Sigmoid colon (tissue), 7 donors: Measurements from ENCODE around the gene CACNA1C. TPM values are rescaled to one million over a fixed set of nuclear protein-coding genes. Genes with fewer than 3 reads are reported as not detected.

Experiments
- DNase-seq: peaks from one replicate; pipeline ENCODE4 v3.0.0-alpha.2; 2019
- H3K27ac ChIP-seq, 4 donors: fragments of 200-600 bp; sonication (generic); one replicate each; pipeline ENCODE4 v1.5.1; 2016 to 2019; ENCODE audit warnings: mild to moderate bottlenecking in 1 of 4
- H3K27me3 ChIP-seq, 3 donors: fragments of 200-600 bp; sonication (generic); one replicate each; pipeline ENCODE4 v1.5.1; 2019; ENCODE audit warnings: mild to moderate bottlenecking in 1 of 3
- H3K36me3 ChIP-seq, 4 donors: fragments of 200-600 bp; sonication (generic); one replicate each; pipeline ENCODE4 v1.5.1; 2016 to 2019
- H3K4me1 ChIP-seq, 4 donors: fragments of 200-600 bp; sonication (generic); one replicate each; pipeline ENCODE4 v1.5.1; 2017 to 2019
- H3K4me3 ChIP-seq, 4 donors: fragments of 200-600 bp; sonication (generic); one replicate each; pipeline ENCODE4 v1.5.1; 2017 to 2019; ENCODE audit warnings: mild to moderate bottlenecking in 2 of 4, moderate library complexity in 1 of 4
- H3K9me3 ChIP-seq, 4 donors: fragments of 200-600 bp in 3 of 4; sonication (generic) in 3 of 4; one replicate each; pipeline versions ENCODE4 v1.5.1 to v1.6.1; 2013 to 2019
- EP300 ChIP-seq, 4 donors: sonication (generic); formaldehyde crosslinking; IDR thresholded peaks; one replicate each; pipeline ENCODE4 v1.6.1; 2017; ENCODE audit warnings: antibody characterized with exemption in 4 of 4
- POLR2A ChIP-seq, 2 donors: fragments of 450-650 bp; IDR thresholded peaks; one replicate each; pipeline ENCODE4 v1.6.1; 2016; ENCODE audit warnings: antibody characterized with exemption in 2 of 2, mild to moderate bottlenecking in 2 of 2, moderate library complexity in 2 of 2
- POLR2AphosphoS5 ChIP-seq, 4 donors: sonication (generic); formaldehyde crosslinking; IDR thresholded peaks; one replicate each; pipeline ENCODE4 v1.6.1; 2017; ENCODE audit warnings: antibody characterized with exemption in 4 of 4
- WGBS, 2 donors: extraction: QIAGEN DNeasy Blood & Tissue Kit; methylation state at CpG; one replicate each; pipeline ENCODE4 v1.1.7; 2013; 5-methylcytosine and 5-hydroxymethylcytosine counted together
- intact Hi-C: fragments of 100-400 bp; cut with DNase I; formaldehyde crosslinking; loops from one replicate; pipeline ENCODE4 v1.15.1; 2023
- polyA plus RNA-seq, 3 donors: library from polyadenylated mRNA; stranded (reverse); fragments of 200-250 nt; gene quantifications; one replicate each; pipeline ENCODE4 v1.2.3, GENCODE V29; 2013
- total RNA-seq, 4 donors: library from RNA; depleted of rRNA; stranded (reverse); fragments of >200 nt; gene quantifications; one replicate each; pipeline ENCODE4 v1.1.0, GENCODE V29; 2016
- TF ChIP-seq, protein P1 (sequence below), 4 experiments: fragments of 450-650 bp in 3 of 4; fragments of 200-600 bp in 1 of 4; IDR thresholded peaks; one replicate each; pipeline ENCODE4 v1.5.1; 2016 to 2019; ENCODE audit warnings: antibody characterized with exemption in 4 of 4, mild to moderate bottlenecking in 3 of 4, moderate library complexity in 2 of 4
- donor health status: healthy with polysubstance abuse.
- donor health status: Bipolar disorder and iron deficiency.
- donor health status: healthy.

The CACNA1C gene
- total and polyA plus RNA-seq, 7 donors, result 0.46 to 213 (median 62.0) TPM

DNA sequence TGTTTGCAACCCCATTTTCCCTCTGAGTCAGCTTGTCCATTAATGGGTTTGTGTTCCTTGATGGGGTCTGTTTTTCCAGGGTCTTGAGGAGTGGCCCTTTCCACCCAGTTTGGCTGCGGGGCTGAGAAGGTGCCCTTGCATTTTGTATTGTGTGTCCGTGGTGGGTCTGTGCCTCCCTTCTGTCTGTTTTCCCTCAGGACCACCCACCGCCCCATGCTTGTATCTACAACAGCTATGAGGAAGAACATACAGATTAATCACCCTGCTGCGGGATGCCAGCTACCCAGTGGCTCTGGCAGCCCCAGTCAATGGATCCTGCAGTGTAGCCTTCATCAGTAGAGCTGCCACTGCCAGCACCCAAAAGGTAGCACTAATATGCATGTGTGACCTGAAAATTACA lies 235.7 kb downstream of the CACNA1C start:
- 93 to 94% methylated on average over 4 of the region's 4 CpGs for WGBS, 2 donors
- peak overlapping the region in 3 of 4 donors; percentile 77 to 89 (median 87) for H3K27ac ChIP-seq
- DNase-seq, result no peak
- H3K27me3 ChIP-seq, result no peaks in the 10 kb centered on the region
- H3K36me3 ChIP-seq, result no peaks in the 10 kb centered on the region
- intact Hi-C loops, result loop anchor here (5.0 kb wide), 2 partner anchors 231 to 491 kb away; no protein-coding TSS in a partner anchor
- TF ChIP-seq, protein P1, sequence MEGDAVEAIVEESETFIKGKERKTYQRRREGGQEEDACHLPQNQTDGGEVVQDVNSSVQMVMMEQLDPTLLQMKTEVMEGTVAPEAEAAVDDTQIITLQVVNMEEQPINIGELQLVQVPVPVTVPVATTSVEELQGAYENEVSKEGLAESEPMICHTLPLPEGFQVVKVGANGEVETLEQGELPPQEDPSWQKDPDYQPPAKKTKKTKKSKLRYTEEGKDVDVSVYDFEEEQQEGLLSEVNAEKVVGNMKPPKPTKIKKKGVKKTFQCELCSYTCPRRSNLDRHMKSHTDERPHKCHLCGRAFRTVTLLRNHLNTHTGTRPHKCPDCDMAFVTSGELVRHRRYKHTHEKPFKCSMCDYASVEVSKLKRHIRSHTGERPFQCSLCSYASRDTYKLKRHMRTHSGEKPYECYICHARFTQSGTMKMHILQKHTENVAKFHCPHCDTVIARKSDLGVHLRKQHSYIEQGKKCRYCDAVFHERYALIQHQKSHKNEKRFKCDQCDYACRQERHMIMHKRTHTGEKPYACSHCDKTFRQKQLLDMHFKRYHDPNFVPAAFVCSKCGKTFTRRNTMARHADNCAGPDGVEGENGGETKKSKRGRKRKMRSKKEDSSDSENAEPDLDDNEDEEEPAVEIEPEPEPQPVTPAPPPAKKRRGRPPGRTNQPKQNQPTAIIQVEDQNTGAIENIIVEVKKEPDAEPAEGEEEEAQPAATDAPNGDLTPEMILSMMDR (IDR thresholded peaks at IDR 0.05), result no peak
- TF ChIP-seq POLR2A (IDR thresholded peaks at IDR 0.05) (no peak), POLR2AphosphoS5 (IDR thresholded peaks at IDR 0.05) (no peak), EP300 (IDR thresholded peaks at IDR 0.05) (no peak)
- peaks cover 0 to 100% (median 93%) of the 10 kb centered on the region in 4 donors for H3K4me1 ChIP-seq
- H3K4me3 ChIP-seq, result no peak overlapping the region
- no peaks in the 10 kb centered on the region for H3K9me3 ChIP-seq

- 82 to 87% methylated on average over 5 of the region's 5 CpGs for WGBS, 2 donors
- intact Hi-C loops, result loop anchor here (5.0 kb wide), 2 partner anchors 232 to 492 kb away; no protein-coding TSS in a partner anchor
- no peak for DNase-seq
- TF ChIP-seq, protein P1 (IDR thresholded peaks at IDR 0.05), result no peak
- no peak for TF ChIP-seq POLR2A (IDR thresholded peaks at IDR 0.05)
- no peak for TF ChIP-seq EP300 (IDR thresholded peaks at IDR 0.05)
- TF ChIP-seq POLR2AphosphoS5 (IDR thresholded peaks at IDR 0.05), result no peak
- Histone ChIP-seq H3K9me3 (no peaks in the 10 kb centered on the region), H3K4me1 (peaks cover 0 to 98% (median 89%) of the 10 kb centered on the region in 4 donors), H3K27me3 (no peaks in the 10 kb centered on the region), H3K27ac (peak overlapping the region in 3 of 4 donors; percentile 77 to 89 (median 87)), H3K4me3 (no peak overlapping the region), H3K36me3 (no peaks in the 10 kb centered on the region)
These were observed 236.1 kb downstream of the CACNA1C start for GRCh38 chr12:2288875-2289274.

DNA sequence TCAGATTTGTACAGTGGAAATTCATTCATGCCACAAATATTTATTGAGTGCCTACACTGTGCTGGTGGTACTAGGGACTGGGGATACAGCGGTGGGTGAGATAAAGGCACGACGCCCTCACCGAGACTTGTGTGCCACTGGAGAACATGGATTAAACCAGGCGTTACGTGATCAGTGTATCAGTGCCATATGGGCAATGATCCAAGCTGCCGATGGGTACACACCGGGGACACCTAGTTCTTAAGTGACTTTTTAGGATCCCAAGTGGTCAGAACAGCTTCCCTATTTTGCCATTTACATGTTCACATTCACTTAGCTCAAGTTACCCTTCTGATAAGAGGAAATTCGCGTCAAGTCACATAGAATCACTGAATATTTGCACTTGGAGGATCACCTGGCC lies 236.7 kb downstream of the CACNA1C start:
- intact Hi-C loops, result loop anchor here (5.0 kb wide), 2 partner anchors 232 to 492 kb away; no protein-coding TSS in a partner anchor
- WGBS, 2 donors, result 93 to 95% methylated on average over 10 of the region's 10 CpGs
- H3K36me3 ChIP-seq, result no peaks in the 10 kb centered on the region
- no peak overlapping the region for H3K4me3 ChIP-seq
- H3K27ac ChIP-seq, result peak overlapping the region in 3 of 4 donors; percentile 77 to 89 (median 87)
- no peaks in the 10 kb centered on the region for H3K27me3 ChIP-seq
- peak; percentile 57 for DNase-seq
- peaks cover 0 to 96% (median 87%) of the 10 kb centered on the region in 4 donors for H3K4me1 ChIP-seq
- TF ChIP-seq POLR2A (IDR thresholded peaks at IDR 0.05), result no peak
- TF ChIP-seq EP300 (IDR thresholded peaks at IDR 0.05), result no peak
- TF ChIP-seq, protein P1 (IDR thresholded peaks at IDR 0.05), result no peak
- TF ChIP-seq POLR2AphosphoS5 (IDR thresholded peaks at IDR 0.05), result no peak
- H3K9me3 ChIP-seq, result no peaks in the 10 kb centered on the region

DNA sequence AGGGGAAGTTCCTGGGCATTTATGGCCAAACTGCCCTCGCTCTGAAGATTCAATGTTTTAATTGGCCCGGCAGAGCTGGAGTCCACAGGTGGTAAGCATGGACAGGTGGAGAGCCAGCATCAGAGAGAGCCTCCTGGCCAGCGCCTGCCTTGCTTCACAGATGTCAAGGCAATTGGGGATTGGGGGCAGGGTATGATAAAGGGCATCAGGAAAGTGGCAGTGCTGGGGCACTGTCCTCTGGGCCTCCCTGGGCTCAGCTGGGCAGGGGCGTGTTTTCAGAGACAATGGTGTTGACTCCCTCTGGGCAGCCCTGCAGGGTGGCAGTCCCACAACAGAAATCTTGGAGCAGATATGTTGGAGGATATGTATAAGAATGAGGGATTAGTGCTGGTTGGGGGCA lies 237.3 kb downstream of the CACNA1C start:
- no peaks in the 10 kb centered on the region for H3K36me3 ChIP-seq
- DNase-seq, result peak; percentile 53
- H3K27ac ChIP-seq, result peak overlapping the region in 3 of 4 donors; percentile 77 to 89 (median 87)
- intact Hi-C loops, result loop anchor here (5.0 kb wide), 1 partner anchor 87 kb away; no protein-coding TSS in a partner anchor
- TF ChIP-seq POLR2AphosphoS5 (IDR thresholded peaks at IDR 0.05) (no peak), EP300 (IDR thresholded peaks at IDR 0.05) (no peak), POLR2A (IDR thresholded peaks at IDR 0.05) (no peak)
- TF ChIP-seq, protein P1 (IDR thresholded peaks at IDR 0.05), result no peak
- WGBS, 2 donors, result 74 to 91% methylated on average over 4 of the region's 4 CpGs
- no peak overlapping the region for H3K4me3 ChIP-seq
- peaks cover 0 to 96% (median 87%) of the 10 kb centered on the region in 4 donors for H3K4me1 ChIP-seq
- H3K9me3 ChIP-seq, result no peaks in the 10 kb centered on the region
- no peaks in the 10 kb centered on the region for H3K27me3 ChIP-seq
